A673 (cell line): ENCODE measurements around the gene TMPRSS2.

Experiments
- EZH2 ChIP-seq: fragments of 200-600 bp; sonication (generic); IDR thresholded peaks from 2 replicates; pipeline ENCODE4 v1.6.1; 2017; ENCODE audit warnings: borderline replicate concordance, low read depth, mild to moderate bottlenecking, mixed read lengths, antibody characterized with exemption, low read length; ENCODE audit not compliant: poor library complexity, severe bottlenecking
- TF ChIP-seq, protein P1 (sequence below): fragments of 300-800, 200-600 bp; sonication (generic); conservative IDR thresholded peaks from 2 replicates; pipeline ENCODE4 v1.5.1; 2017; ENCODE audit warnings: low read depth, mild to moderate bottlenecking, antibody characterized with exemption, low read length, moderate library complexity, mixed read lengths

- TF ChIP-seq, protein P1, sequence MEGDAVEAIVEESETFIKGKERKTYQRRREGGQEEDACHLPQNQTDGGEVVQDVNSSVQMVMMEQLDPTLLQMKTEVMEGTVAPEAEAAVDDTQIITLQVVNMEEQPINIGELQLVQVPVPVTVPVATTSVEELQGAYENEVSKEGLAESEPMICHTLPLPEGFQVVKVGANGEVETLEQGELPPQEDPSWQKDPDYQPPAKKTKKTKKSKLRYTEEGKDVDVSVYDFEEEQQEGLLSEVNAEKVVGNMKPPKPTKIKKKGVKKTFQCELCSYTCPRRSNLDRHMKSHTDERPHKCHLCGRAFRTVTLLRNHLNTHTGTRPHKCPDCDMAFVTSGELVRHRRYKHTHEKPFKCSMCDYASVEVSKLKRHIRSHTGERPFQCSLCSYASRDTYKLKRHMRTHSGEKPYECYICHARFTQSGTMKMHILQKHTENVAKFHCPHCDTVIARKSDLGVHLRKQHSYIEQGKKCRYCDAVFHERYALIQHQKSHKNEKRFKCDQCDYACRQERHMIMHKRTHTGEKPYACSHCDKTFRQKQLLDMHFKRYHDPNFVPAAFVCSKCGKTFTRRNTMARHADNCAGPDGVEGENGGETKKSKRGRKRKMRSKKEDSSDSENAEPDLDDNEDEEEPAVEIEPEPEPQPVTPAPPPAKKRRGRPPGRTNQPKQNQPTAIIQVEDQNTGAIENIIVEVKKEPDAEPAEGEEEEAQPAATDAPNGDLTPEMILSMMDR: no peak
- no peak for TF ChIP-seq EZH2
Measured at GRCh38 chr21:41439248-41439647, 68.7 kb downstream of the TMPRSS2 start.
